Colonic mucosa (tissue), 4 donors: ENCODE measurements around the gene SRSF7. TPM values are rescaled to one million over a fixed set of nuclear protein-coding genes. Genes with fewer than 3 reads are reported as not detected.
"Not testable (repeated sequence)": the region's sequence is repeated elsewhere in the genome, so short reads cannot be mapped to it uniquely, and the experiment has no call there.

Experiments
- DNase-seq: peaks from one replicate; pipeline ENCODE4 v3.0.0-alpha.2; 2020
- H3K27ac ChIP-seq: fragments of 200-600 bp; one replicate; pipeline ENCODE4 v1.8.0; 2021
- H3K27me3 ChIP-seq: fragments of 200-600 bp; one replicate; pipeline ENCODE4 v1.8.0; 2021
- H3K36me3 ChIP-seq: fragments of 200-600 bp; one replicate; pipeline ENCODE4 v1.8.0; 2021
- H3K4me1 ChIP-seq: fragments of 200-600 bp; one replicate; pipeline ENCODE4 v1.8.0; 2021; ENCODE audit warnings: mild to moderate bottlenecking
- H3K4me3 ChIP-seq: fragments of 200-600 bp; one replicate; pipeline ENCODE4 v1.8.0; 2021
- H3K9ac ChIP-seq, 2 donors: one replicate each; pipeline ENCODE4 v1.7.0; 2013; ENCODE audit warnings: control low read depth in 2 of 2, low read depth in 2 of 2, low read length in 2 of 2
- H3K9me3 ChIP-seq: fragments of 200-600 bp; one replicate; pipeline ENCODE4 v1.8.0; 2021
- intact Hi-C: fragments of 100-400 bp; cut with DNase I; formaldehyde crosslinking; loops from one replicate; pipeline ENCODE4 v1.14.1; 2022
- total RNA-seq, 2 donors: library from RNA; stranded (reverse); fragmentation: NEBNext Ultra II Directional in 1 of 2; extraction: Animal tissue kit (Norgen Biotek cat#: 25700) in 1 of 2; gene quantifications; one replicate each; pipeline ENCODE4 v1.2.1, GENCODE V29; 2021
- TF ChIP-seq, protein P1 (sequence below): fragments of 200-600 bp; IDR thresholded peaks from one replicate; pipeline ENCODE4 v1.8.0; 2022; ENCODE audit warnings: antibody characterized with exemption, mild to moderate bottlenecking
- donor health status: healthy.
- donor health status: DM: no; HTN: no; CAD: no.
- donor health status: DM: no; HTN: no; CAD: no.

SRSF7 gene
- total RNA-seq, 2 donors from 2014 or later: 119 to 157 TPM

DNA sequence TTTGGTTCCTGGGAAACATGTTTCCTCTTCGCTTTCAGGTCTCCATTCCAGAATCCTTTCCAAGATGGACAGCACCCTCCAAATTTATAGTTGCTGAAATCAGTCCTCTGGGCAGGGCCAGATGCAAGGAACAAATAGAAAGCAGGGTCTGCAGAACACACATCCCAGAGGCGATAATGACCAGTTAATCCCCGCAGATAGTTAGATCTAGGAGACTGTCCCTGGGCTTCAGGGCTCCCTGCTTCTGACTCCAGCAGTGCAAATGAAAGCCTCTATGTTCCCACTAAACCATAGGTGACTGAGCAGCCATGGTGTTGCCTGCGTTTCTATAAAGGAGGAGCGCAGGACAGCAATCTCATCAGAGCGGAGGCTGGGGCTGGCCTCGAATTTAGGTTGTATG lies 38.7 kb downstream of the SRSF7 start:
- no peak overlapping the region for H3K4me3 ChIP-seq
- H3K9ac ChIP-seq: no peak overlapping the region
- intact Hi-C loops: no loop called here
- no peak for DNase-seq
- TF ChIP-seq, protein P1, sequence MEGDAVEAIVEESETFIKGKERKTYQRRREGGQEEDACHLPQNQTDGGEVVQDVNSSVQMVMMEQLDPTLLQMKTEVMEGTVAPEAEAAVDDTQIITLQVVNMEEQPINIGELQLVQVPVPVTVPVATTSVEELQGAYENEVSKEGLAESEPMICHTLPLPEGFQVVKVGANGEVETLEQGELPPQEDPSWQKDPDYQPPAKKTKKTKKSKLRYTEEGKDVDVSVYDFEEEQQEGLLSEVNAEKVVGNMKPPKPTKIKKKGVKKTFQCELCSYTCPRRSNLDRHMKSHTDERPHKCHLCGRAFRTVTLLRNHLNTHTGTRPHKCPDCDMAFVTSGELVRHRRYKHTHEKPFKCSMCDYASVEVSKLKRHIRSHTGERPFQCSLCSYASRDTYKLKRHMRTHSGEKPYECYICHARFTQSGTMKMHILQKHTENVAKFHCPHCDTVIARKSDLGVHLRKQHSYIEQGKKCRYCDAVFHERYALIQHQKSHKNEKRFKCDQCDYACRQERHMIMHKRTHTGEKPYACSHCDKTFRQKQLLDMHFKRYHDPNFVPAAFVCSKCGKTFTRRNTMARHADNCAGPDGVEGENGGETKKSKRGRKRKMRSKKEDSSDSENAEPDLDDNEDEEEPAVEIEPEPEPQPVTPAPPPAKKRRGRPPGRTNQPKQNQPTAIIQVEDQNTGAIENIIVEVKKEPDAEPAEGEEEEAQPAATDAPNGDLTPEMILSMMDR: no peak
- H3K9me3 ChIP-seq: no peaks in the 10 kb centered on the region
- H3K4me1 ChIP-seq: no peaks in the 10 kb centered on the region
- H3K27ac ChIP-seq: no peak overlapping the region
- H3K27me3 ChIP-seq: no peaks in the 10 kb centered on the region
- H3K36me3 ChIP-seq: no peaks in the 10 kb centered on the region

DNA sequence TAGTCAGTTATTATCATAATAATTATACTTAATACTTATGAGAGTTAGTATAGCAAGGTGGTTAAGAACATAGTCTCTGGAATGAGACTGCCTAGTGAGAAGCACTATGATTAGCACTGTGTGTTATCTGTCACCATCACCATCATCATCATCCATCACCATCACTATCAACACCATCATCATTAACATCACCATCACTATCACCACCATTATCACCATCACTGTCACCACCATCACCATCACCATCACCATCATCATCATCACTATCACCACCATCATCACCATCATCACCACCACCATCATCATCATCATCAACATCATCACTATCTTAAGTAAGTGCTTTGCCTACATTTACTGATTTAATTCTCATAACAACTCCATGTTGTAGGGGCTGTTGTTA lies 39.6 kb downstream of the SRSF7 start:
- H3K9ac ChIP-seq: no peak overlapping the region
- H3K4me1 ChIP-seq: no peaks in the 10 kb centered on the region
- DNase-seq: no peak
- no peaks in the 10 kb centered on the region for H3K9me3 ChIP-seq
- H3K4me3 ChIP-seq: no peak overlapping the region
- no peak overlapping the region for H3K27ac ChIP-seq
- TF ChIP-seq, protein P1: no peak
- H3K27me3 ChIP-seq: no peaks in the 10 kb centered on the region
- no peaks in the 10 kb centered on the region for H3K36me3 ChIP-seq
- intact Hi-C loops: no loop called here

DNA sequence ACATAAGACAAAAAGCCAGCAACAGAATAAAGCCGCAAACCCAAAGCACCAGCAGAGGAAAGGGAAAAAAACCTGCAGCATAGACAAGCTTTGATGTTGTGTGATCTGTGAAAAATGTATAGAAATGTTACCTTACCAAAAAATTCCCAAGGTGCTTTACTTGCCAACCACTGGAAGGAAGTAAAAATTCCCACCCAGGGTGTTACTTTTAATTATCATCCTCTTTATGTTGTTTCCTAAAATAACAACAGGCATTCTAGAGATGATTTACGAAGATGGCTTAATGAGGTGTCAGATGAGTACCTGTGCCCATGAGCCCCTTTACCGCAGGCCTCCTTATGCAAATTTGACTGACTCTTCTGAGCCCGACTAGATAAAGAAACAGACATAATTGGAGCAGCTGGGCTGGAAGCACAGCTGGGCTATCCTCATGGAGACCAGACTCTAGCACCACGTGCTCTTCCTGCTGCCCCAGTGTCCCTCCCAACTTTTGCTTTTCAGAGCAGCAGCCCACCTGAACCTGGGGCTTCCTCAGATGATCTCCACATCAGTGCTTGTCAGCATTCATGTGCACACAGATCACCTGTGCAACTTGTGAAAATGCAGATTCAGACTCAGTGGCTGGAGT lies 41.5 kb downstream of the SRSF7 start:
- TF ChIP-seq, protein P1: no peak
- H3K4me3 ChIP-seq: no peak overlapping the region
- no peaks in the 10 kb centered on the region for H3K36me3 ChIP-seq
- no peaks in the 10 kb centered on the region for H3K9me3 ChIP-seq
- intact Hi-C loops: no loop called here
- H3K9ac ChIP-seq: no peak overlapping the region
- DNase-seq: no peak
- no peak overlapping the region for H3K27ac ChIP-seq
- no peaks in the 10 kb centered on the region for H3K27me3 ChIP-seq
- no peaks in the 10 kb centered on the region for H3K4me1 ChIP-seq

DNA sequence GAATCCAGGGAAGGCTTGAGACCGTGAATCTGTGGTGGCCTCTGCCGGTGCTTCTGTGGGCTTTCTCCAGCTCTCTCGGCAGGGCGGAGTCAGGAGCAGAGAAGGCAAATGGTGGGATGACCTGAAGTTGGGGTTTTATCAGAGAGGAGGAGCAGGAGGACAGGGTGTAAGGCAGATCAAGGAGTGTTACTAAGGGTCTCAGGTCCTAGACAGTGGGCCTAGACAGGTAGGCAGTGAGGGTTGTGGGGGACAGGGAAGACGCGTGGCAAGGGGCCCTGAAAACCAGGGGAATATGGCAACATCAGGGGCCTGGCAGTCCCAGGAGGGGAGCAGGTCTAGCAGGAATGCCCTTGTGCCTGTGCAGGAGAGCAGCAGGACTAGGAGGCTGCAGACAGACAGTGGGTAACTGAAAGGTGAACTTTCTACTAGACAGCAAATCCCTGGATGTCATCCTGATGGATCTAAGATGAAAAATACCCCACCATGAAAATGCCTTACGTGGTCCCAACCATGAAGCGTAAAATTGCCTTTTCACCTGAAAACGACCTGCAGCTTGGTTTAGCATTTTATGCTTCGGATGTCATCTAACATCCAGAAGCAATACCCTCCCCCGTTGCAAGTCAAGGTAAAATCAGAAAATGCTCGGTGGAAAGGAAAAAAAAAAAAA lies 42.1 kb downstream of the SRSF7 start:
- TF ChIP-seq, protein P1: no peak
- DNase-seq: no peak

DNA sequence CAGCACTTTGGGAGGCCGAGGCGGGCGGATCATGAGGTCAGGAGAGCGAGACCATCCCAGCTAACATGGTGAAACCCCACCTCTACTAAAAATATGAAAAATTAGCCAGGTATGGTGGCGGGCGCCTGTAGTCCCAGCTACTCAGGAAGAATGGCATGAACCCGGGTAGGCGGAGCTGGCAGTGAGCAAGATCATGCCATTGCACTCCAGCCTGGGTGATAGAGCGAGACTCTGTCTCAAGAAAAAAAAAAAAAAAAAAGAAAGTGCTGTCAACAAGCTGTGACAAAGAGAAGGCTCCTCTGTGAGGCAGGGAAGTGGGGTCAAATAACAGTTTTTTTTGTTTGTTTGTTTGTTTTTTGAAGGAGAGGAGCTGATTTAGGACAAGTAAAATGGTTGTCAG lies 42.7 kb downstream of the SRSF7 start:
- H3K4me3 ChIP-seq: not testable (repeated sequence)

More for the DNA sequence above, 42.1 kb downstream of the SRSF7 start:
- no peaks in the 10 kb centered on the region for H3K36me3 ChIP-seq
- H3K9ac ChIP-seq: no peak overlapping the region
- no peaks in the 10 kb centered on the region for H3K4me1 ChIP-seq
- H3K27me3 ChIP-seq: no peaks in the 10 kb centered on the region
- no peak overlapping the region for H3K27ac ChIP-seq
- no peaks in the 10 kb centered on the region for H3K9me3 ChIP-seq
- intact Hi-C loops: no loop called here
- H3K4me3 ChIP-seq: no peak overlapping the region

DNA sequence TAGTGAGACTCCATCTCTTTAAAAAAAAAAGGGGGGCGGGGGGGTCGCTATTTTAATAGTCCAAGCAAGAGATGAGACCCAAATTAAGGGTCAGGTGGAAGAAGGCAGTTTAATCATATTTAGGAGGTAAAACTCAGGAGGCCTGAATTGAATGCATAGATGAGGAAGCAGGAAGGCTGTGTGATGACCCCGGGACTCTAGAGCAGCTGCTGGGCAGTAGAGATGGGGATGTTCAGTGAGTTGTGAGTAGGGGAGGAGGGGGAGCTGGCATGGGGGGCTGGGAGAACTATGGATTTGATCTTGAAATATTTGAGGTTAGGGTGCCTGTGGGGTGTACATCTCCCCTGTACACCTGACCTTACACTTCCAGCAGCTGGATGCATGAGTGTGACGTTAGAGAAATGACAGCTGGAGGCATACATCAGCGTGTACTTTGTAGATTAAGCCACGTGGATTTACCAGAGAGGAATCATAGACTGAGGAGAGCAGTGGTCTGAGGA lies 44.3 kb downstream of the SRSF7 start:
- no peaks in the 10 kb centered on the region for H3K4me1 ChIP-seq
- TF ChIP-seq, protein P1: no peak
- H3K9me3 ChIP-seq: no peaks in the 10 kb centered on the region
- no peak overlapping the region for H3K4me3 ChIP-seq
- no peak for DNase-seq
- H3K27ac ChIP-seq: no peak overlapping the region
- intact Hi-C loops: no loop called here
- H3K36me3 ChIP-seq: no peaks in the 10 kb centered on the region
- no peaks in the 10 kb centered on the region for H3K27me3 ChIP-seq
- no peak overlapping the region for H3K9ac ChIP-seq

More for the DNA sequence above, 42.7 kb downstream of the SRSF7 start:
- H3K36me3 ChIP-seq, H3K9me3 ChIP-seq, intact Hi-C loops, H3K9ac ChIP-seq, H3K4me1 ChIP-seq, H3K27me3 ChIP-seq, DNase-seq, H3K27ac ChIP-seq: not testable (repeated sequence)
